ENCODE results near the gene CBL. TPM values are rescaled to one million over a fixed set of nuclear protein-coding genes. Genes with fewer than 3 reads are reported as not detected.
A peak's percentile ranks its signal among the peaks of the same experiment; 100 is the strongest.
"Not testable (repeated sequence)": the region's sequence is repeated elsewhere in the genome, so short reads cannot be mapped to it uniquely, and the experiment has no call there.

Gene CBL
- total RNA-seq, 1 donor from 2014 or later, result 13.8 TPM

GRCh38 chr11:119185981-119186634, 20.0 kb upstream of the CBL start:
- DNase-seq, result no peak

- no peak for DNase-seq
These were observed 18.8 kb upstream of the CBL start for GRCh38 chr11:119187123-119187892.

DNA sequence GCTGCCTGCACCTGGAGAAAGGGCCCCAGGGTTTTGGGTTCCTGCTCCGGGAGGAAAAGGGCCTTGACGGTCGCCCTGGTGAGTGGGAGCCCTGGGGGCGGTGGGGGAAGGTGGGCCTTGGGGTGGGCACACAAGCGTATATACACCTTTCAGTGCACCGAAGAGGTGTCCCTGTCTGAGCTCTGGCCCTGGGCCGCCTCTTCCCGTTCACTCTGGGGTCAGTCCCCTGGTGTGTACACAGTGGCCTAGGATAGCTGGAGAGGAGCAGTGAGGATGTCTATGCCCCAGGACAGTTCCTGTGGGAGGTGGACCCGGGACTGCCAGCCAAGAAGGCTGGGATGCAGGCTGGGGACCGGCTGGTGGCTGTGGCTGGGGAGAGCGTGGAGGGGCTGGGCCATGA, 18.1 kb upstream of the CBL start:
- DNase-seq, result no peak

- DNase-seq, result no peak
These were observed 17.3 kb upstream of the CBL start for GRCh38 chr11:119188887-119189286.

DNA sequence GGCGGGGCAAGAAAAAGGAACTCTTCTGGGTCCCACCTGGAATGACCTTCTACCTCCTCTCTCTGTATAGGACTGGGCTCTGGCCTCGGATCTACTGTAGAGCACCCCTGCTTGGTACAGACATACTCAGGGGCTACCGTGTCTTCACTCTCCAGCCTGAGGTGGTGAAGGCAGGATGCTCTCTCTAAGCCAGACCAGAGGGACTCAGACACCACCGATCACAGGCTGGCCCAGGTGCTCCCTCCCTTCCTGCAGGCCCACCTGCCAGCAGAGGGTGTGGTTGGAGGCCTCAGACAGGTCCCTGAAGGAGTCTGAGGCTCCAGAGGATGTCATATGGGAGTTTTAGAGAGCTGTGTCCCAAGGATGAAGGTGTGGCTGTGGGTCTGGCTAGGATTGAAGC, 16.7 kb upstream of the CBL start:
- DNase-seq, result no peak

- DNase-seq, result no peak
These were observed 15.6 kb upstream of the CBL start for GRCh38 chr11:119190531-119190930.

- DNase-seq, result not testable (repeated sequence)
These were observed 14.9 kb upstream of the CBL start for GRCh38 chr11:119191265-119191664.

GRCh38 chr11:119192111-119192510, 14.0 kb upstream of the CBL start:
- no peak for DNase-seq

- no peak for DNase-seq
These were observed 13.1 kb upstream of the CBL start for GRCh38 chr11:119193001-119193400.

GRCh38 chr11:119193626-119194025, 12.5 kb upstream of the CBL start:
- DNase-seq, result no peak

DNA sequence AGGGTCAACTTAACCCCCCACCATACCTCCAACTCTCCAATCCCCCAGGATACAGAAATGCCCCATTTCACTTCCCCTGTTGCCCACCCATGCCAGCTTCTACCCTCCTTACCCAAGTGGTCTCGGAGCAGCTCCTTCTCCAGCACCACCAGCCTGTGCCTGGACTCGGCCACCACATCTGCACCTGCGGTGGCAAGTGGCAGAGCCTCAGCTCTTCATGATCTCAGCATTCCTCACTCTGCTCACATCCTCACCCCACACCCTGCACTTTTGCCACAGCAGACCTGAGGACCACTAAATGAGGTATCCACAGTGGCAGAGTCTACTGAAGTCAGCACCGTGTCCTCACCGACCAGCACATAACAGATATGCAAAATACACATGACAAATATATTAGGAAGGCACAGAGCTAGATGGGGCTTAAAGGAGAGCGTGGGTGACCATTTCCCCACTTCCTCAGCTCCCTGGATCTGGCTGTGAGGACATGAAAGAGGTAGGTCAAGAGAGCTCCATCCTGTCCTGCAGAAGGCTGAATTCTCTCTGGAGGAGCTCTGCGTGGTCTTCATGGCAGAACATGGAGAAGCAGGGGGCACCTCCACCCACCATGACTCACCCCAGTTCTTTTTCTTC, 11.2 kb upstream of the CBL start:
- no peak for DNase-seq

DNA sequence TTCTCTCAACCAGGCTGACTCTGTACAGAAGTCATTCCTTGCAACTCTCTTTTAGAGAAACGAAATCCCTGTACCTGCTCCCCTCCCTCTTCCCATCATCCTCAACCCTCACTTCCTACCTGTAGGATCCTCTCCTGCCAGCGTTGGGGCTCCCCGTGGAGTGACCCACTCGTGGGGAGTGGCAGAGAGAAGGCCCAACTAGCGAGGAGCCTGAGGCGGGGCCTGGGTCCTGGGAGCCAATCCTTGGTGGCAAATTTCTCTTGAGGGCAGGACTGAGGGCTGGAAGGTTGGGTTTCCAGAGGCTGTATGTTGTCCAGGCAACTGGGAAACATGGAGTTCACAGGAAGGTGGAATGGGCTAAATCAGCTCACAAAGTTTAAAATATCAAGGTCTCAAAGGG, 10.5 kb upstream of the CBL start:
- peak; percentile 81 for DNase-seq

- DNase-seq, result peak; percentile 92
These were observed 9.2 kb upstream of the CBL start for GRCh38 chr11:119196833-119197483.

DNA sequence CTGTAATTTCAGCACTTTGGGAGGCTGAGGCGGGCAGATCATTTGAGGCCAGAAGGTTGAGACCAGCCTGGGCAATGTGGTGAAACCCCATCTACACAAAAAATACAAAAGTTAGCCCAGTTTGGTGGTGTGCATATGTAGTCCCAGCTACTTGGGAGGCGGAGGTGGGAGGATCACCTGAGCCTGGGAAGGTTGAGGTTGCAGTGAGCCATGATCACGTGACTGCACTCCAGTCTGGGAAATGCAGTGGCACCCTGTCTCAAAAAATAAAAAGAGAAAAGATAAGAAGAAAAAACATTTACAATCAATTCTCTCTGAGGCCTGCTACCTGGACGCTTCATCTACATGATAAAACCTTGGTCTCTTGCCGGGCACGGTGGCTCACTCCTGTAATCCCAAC, 7.2 kb upstream of the CBL start:
- DNase-seq, result no peak

DNA sequence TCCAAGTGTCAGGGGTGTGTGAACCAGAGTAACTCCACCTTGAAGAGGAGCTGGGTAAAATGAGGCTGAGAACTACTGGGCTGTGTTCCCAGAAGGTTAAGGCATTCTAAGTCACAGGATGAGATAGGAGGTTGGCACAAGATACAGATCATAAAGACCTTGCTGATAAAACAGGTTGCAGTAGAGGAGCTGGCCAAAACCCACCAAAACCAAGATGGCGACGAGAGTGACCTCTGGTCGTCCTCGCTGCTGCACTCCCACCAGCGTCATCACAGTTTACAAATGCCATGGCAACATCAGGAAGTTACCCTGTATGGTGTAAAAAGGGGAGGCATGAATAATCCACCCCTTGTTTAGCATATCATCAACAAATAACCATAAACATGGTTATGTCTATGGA, 4.9 kb upstream of the CBL start:
- DNase-seq, result not testable (repeated sequence)

DNA sequence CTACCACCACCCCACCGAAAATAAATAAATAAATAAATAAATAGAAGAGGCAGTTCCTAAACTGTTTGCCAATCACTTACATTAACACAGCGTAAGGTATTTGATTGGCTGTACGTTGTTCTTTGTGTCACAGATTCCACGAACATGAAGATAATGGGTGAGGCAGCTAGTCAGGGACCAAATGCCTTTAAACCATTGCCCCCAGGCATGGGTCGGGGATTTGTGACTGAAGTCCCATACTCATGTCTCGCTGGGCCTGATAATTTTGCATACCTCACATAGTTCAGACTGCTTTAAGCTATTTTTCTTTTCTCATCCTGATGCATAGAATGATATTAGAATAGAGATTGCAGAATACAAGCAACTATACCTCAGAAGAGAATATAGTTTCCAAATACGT, 3.6 kb upstream of the CBL start:
- DNase-seq, result no peak

GRCh38 chr11:119204066-119204465, 2.1 kb upstream of the CBL start:
- no peak for DNase-seq

DNA sequence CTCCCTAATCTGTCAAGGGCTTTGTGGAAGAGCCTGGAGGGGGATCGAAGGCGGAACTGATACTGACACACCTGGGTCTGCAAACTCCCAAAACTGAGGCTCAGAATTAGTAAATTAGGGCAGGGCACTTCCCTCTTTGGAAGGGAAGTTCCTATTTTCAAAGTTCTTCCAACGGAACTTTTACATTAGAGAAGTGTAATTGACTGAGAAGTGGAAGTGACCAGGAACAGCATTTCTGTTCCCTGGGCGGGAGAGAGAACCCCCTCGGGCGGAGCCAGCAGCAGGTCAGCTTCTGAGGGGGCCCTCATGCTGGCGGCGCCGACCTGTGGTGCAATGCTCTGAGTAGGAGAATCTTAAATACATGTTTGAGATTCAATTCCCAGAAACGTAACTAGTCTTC, 1.1 kb upstream of the CBL start:
- no peak for DNase-seq

DNA sequence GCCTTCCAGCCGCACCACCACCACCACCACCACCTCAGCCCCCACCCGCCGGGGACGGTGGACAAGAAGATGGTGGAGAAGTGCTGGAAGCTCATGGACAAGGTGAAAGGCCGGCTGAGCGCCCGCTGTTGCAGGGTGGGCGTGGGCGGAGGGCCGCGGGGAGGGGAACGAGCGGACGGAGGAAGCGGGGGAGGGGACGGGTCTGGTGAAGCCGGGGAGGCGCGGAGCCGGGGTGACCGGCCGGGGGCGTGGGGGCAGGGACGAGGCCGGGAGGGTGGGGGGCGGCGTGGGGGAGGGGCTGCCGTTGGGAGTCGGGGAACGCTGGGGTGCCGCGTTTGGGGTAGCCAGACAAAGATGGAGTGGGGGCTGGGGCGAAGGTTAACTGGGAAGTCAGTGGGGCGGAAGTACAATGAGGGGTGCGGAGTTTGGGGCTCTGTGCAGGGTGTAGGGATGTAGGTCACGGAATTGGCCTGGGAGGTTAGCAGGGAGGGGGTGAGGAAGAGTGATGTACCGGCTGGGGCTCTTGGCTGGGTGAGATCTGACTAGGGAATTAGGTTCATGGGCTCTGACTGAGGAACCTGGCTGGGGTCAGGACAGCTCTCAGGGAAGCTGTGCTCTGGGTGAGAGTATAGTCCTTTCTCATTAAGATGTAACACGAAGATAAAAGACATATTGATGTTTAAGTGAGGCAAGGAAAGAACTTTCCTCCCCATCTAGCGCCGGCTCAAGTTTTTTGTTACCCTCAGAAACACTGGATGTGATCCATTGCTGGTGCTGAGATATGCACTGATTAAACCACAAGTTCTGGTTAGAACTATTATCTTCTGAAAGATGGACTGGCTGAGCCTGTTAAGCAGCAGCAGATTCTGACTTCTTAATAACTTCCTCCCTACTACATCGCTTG, 624 bp downstream of the CBL start:
- peak; percentile 44 for DNase-seq

DNA sequence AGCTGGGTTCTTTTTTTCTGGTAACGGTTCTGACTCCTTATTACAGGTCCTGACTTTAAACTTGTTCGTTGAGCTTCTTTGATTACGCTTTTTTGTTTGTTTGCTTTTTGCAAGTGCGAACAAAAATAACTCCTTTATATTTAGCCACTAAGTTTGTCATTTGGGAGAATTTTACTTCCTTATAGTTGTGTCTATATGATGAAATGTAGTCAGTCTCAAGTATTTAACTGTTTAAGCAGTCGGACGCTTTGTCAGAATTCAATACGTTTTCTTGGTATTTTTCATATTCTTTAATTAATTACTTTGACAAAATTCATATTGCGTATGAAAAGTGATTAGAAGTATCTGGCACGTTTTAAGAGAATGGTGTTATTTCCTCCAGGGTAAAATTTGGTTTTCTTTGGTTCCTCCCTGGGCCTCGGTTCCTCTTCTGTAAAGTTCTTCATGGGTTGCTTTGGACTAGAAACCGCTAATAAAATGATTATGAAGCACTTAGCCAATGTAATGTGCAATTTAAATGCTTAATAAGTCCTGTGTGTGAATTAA, 1.3 kb downstream of the CBL start:
- DNase-seq, result no peak

DNA sequence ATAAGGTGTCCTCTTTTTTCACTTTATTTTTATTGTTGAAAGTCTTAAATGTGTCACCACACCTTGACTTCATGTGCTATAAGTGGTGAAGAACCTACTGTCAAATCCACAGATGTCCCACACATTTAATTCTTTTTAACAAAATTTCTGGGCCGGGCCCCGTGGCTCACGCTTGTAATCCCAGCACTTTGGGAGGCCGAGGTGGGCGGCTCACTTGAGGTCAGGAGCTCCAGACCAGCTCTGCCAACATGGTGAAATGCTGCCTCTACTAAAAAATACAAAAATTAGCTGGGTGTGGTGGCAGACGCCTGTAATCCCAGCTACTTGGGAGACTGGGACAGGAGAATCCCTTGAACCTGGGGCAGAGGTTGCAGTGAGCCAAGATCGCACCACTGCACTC, 3.0 kb downstream of the CBL start:
- no peak for DNase-seq

DNA sequence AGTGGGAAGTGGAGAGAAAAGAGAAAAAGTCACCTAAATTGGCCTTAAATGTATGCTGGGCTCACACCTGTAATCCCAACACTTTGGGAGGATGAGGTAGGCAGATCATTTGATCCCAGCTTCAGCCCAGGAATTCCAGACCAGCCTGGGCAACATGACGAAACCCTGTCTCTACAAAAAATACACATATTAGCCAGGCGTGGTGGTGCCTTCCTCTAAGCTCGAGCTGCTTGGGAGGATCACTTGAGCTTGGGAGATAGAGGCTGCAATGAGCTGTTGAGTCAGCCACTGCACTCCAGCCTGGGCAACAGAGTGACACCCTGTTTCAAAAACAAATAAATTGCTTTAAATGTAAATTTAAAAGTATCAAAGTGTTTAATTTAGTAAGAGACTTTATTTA, 3.9 kb downstream of the CBL start:
- no peak for DNase-seq
